MM.1S (cell line): ENCODE measurements around the gene WASL.
"Not testable (repeated sequence)": the region's sequence is repeated elsewhere in the genome, so short reads cannot be mapped to it uniquely, and the experiment has no call there.

Experiments used
- DNase-seq: peaks from one replicate; pipeline ENCODE4 v3.0.0-alpha.2; 2015
- H2AFZ ChIP-seq: fragments of 300-600 bp; sonication (generic); 2 replicates; pipeline ENCODE4 v1.6.0; 2016; ENCODE audit warnings: antibody characterized with exemption, low read length
- H3F3A ChIP-seq: fragments of 300-600 bp; sonication (generic); 2 replicates; pipeline ENCODE4 v1.6.1; 2016; ENCODE audit warnings: mild to moderate bottlenecking, antibody characterized with exemption, low read length, moderate library complexity, mixed read lengths; ENCODE audit not compliant: insufficient read depth
- H3K27ac ChIP-seq: fragments of 300-600 bp; sonication (generic); 2 replicates; pipeline ENCODE4 v1.5.1; 2016; ENCODE audit warnings: mild to moderate bottlenecking, low read length
- H3K27me3 ChIP-seq: fragments of 300-600 bp; sonication (generic); replicated peaks from 2 replicates; pipeline ENCODE4 v1.6.0; 2016; ENCODE audit warnings: low read length; ENCODE audit not compliant: insufficient read depth
- H3K36me3 ChIP-seq: fragments of 300-600 bp; sonication (generic); replicated peaks from 2 replicates; pipeline ENCODE4 v1.6.1; 2016; ENCODE audit warnings: mild to moderate bottlenecking, low read length, mixed read lengths; ENCODE audit not compliant: insufficient read depth
- H3K4me1 ChIP-seq: fragments of 300-600 bp; sonication (generic); 2 replicates; pipeline ENCODE4 v1.6.1; 2016; ENCODE audit warnings: low read length, mixed read lengths
- H3K4me2 ChIP-seq: fragments of 300-600 bp; sonication (generic); 2 replicates; pipeline ENCODE4 v1.6.0; 2016; ENCODE audit warnings: low read depth, low read length
- H3K4me3 ChIP-seq: fragments of 300-600 bp; sonication (generic); 2 replicates; pipeline ENCODE4 v1.5.1; 2016; ENCODE audit warnings: low read length, mixed read lengths
- H3K79me2 ChIP-seq: fragments of 300-600 bp; sonication (generic); 2 replicates; pipeline ENCODE4 v1.6.1; 2016; ENCODE audit warnings: mixed run types, low read length, mixed read lengths
- H3K9ac ChIP-seq: fragments of 300-600 bp; sonication (generic); 2 replicates; pipeline ENCODE4 v1.6.1; 2016; ENCODE audit warnings: low read length, mixed read lengths
- H3K9me2 ChIP-seq: fragments of 300-600 bp; sonication (generic); replicated peaks from 2 replicates; pipeline ENCODE4 v1.6.1; 2016; ENCODE audit warnings: mild to moderate bottlenecking, low read length, mixed read lengths; ENCODE audit not compliant: insufficient read depth
- H3K9me3 ChIP-seq: fragments of 300-600 bp; sonication (generic); replicated peaks from 2 replicates; pipeline ENCODE4 v1.6.1; 2016; ENCODE audit warnings: mild to moderate bottlenecking, low read length, mixed read lengths; ENCODE audit not compliant: insufficient read depth
- H4K20me1 ChIP-seq: fragments of 300-600 bp; sonication (generic); 2 replicates; pipeline ENCODE4 v1.6.1; 2016; ENCODE audit warnings: mild to moderate bottlenecking, low read length, moderate library complexity, mixed read lengths; ENCODE audit not compliant: insufficient read depth
- CTCF ChIP-seq: fragments of 300-600 bp; sonication (generic); IDR thresholded peaks from 2 replicates; pipeline ENCODE4 v1.5.1; 2016; ENCODE audit warnings: antibody characterized with exemption, low read length, mixed read lengths
- EZH2 ChIP-seq: fragments of 300-600 bp; sonication (generic); optimal IDR thresholded peaks from 2 replicates; pipeline ENCODE3; 2017; ENCODE audit warnings: low read depth, mild to moderate bottlenecking, antibody characterized with exemption, low read length, mixed read lengths
- EZH2phosphoT487 ChIP-seq: fragments of 300-600 bp; sonication (generic); IDR thresholded peaks from 2 replicates; pipeline ENCODE4 v1.6.1; 2018; ENCODE audit warnings: antibody characterized with exemption, low read length

The WASL gene

GRCh38 chr7:123795917-123796316, 47.1 kb upstream of the WASL start:
- no peak overlapping the region for H3K27ac ChIP-seq

GRCh38 chr7:123795116-123795515, 46.3 kb upstream of the WASL start:
- not testable (repeated sequence) for H3K4me3 ChIP-seq, H3K9me2 ChIP-seq, H3F3A ChIP-seq, H3K27me3 ChIP-seq, H3K4me1 ChIP-seq, H4K20me1 ChIP-seq, H3K4me2 ChIP-seq, H3K27ac ChIP-seq, H3K9me3 ChIP-seq, H2AFZ ChIP-seq, H3K9ac ChIP-seq, H3K36me3 ChIP-seq, DNase-seq, H3K79me2 ChIP-seq

More at GRCh38 chr7:123795917-123796316, 47.1 kb upstream of the WASL start:
- DNase-seq: no peak
- no peaks in the 10 kb centered on the region for H3K9me2 ChIP-seq
- no peaks in the 10 kb centered on the region for H3K9me3 ChIP-seq
- no peaks in the 10 kb centered on the region for H3K79me2 ChIP-seq
- TF ChIP-seq CTCF: no peak
- TF ChIP-seq EZH2: no peak
- TF ChIP-seq EZH2phosphoT487: no peak
- H2AFZ ChIP-seq: no peak overlapping the region
- H3K9ac ChIP-seq: no peak overlapping the region
- H3K36me3 ChIP-seq: no peaks in the 10 kb centered on the region
- no peaks in the 10 kb centered on the region for H4K20me1 ChIP-seq
- H3K4me3 ChIP-seq: no peak overlapping the region
- no peaks in the 10 kb centered on the region for H3F3A ChIP-seq
- no peaks in the 10 kb centered on the region for H3K27me3 ChIP-seq
- no peak overlapping the region for H3K4me2 ChIP-seq
- peaks cover 8% of the 10 kb centered on the region; the same call in 1 of the 2 replicates for H3K4me1 ChIP-seq

- no peak for DNase-seq
- TF ChIP-seq CTCF (no peak), EZH2 (no peak), EZH2phosphoT487 (no peak)
- Histone ChIP-seq H3K79me2 (no peaks in the 10 kb centered on the region), H3K36me3 (no peaks in the 10 kb centered on the region), H3K4me1 (no peaks in the 10 kb centered on the region), H2AFZ (no peak overlapping the region), H3K9me2 (no peaks in the 10 kb centered on the region), H3K4me3 (no peak overlapping the region), H3K4me2 (no peak overlapping the region), H3F3A (no peaks in the 10 kb centered on the region), H4K20me1 (no peaks in the 10 kb centered on the region), H3K9ac (no peak overlapping the region), H3K27ac (no peak overlapping the region), H3K9me3 (no peaks in the 10 kb centered on the region), H3K27me3 (no peaks in the 10 kb centered on the region)
Measured at GRCh38 chr7:123792547-123792946, 43.7 kb upstream of the WASL start.

GRCh38 chr7:123791001-123791400, 42.2 kb upstream of the WASL start:
- H3K9me3 ChIP-seq: no peaks in the 10 kb centered on the region
- no peaks in the 10 kb centered on the region for H3K79me2 ChIP-seq
- no peak for DNase-seq
- no peak overlapping the region for H3K4me3 ChIP-seq
- H2AFZ ChIP-seq: no peak overlapping the region
- no peaks in the 10 kb centered on the region for H3F3A ChIP-seq
- H3K36me3 ChIP-seq: no peaks in the 10 kb centered on the region
- H3K9ac ChIP-seq: no peak overlapping the region
- no peak overlapping the region for H3K27ac ChIP-seq
- H3K9me2 ChIP-seq: no peaks in the 10 kb centered on the region
- no peaks in the 10 kb centered on the region for H3K4me1 ChIP-seq
- no peak for TF ChIP-seq EZH2
- TF ChIP-seq CTCF: no peak
- no peak for TF ChIP-seq EZH2phosphoT487
- no peaks in the 10 kb centered on the region for H4K20me1 ChIP-seq
- no peak overlapping the region for H3K4me2 ChIP-seq
- H3K27me3 ChIP-seq: no peaks in the 10 kb centered on the region
